Measurements from ENCODE around the gene KCNK4.
"Not testable (repeated sequence)": the region's sequence is repeated elsewhere in the genome, so short reads cannot be mapped to it uniquely, and the experiment has no call there.

Gene KCNK4

GRCh38 chr11:64292460-64293254, 1.6 kb downstream of the KCNK4 start:
- no peak for DNase-seq

DNA sequence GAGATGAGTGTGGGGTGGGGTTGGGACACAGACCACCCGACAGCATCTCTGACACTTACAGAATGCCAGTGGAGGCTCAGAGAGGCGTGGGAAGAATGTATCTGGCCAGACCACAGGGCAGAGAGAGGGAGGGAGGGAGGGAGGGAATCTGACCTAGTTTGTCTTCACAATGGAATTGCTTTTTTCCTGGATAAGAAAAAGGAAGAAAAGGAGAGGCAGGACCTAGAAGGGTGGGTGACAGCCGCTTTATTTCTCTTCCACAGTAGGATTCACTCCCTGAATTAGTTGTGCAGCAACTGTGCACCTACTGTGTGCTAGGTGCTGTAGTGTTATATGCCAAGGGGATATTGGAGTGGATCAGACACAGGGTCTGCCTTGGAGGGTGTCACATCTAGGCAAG, 3.7 kb downstream of the KCNK4 start:
- no peak for DNase-seq

DNA sequence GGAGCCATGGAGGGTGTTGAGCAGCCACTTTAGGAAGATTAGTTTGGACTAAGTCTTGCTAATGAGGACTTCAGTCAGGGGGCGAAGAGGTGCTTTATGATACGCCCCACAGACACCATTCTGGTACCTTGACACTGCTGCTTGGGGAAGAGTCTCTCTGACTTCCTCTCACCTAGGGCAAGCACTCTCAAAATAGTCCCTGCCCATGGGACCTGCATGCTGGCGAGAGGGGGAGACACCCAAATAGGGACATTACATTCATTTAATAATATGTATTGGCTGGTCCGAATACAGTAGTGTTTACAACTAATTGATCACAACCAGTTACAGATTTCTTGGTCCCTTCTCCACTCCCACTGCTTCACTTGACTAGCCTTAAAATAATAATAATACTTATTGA, 4.7 kb downstream of the KCNK4 start:
- DNase-seq = no peak

DNA sequence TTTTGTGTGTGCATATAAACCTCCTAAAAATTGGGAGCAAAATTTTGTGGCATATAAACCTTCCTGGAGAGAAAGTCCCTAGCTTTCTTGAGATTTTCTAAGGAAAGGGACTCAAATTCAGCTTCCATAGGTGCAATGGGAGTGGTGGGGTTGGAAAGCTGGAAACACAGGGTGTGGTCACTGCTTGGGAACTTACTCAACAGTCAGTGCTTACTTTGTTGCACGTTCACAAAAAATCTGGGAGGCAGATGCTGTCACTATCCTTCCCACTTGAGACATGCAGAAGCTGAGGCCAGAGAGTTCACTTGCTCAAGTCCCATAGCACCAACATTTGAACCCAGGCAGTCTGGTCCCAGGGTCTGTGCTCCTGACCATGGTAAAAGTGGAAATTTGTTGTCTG, 5.1 kb downstream of the KCNK4 start:
- DNase-seq = no peak

DNA sequence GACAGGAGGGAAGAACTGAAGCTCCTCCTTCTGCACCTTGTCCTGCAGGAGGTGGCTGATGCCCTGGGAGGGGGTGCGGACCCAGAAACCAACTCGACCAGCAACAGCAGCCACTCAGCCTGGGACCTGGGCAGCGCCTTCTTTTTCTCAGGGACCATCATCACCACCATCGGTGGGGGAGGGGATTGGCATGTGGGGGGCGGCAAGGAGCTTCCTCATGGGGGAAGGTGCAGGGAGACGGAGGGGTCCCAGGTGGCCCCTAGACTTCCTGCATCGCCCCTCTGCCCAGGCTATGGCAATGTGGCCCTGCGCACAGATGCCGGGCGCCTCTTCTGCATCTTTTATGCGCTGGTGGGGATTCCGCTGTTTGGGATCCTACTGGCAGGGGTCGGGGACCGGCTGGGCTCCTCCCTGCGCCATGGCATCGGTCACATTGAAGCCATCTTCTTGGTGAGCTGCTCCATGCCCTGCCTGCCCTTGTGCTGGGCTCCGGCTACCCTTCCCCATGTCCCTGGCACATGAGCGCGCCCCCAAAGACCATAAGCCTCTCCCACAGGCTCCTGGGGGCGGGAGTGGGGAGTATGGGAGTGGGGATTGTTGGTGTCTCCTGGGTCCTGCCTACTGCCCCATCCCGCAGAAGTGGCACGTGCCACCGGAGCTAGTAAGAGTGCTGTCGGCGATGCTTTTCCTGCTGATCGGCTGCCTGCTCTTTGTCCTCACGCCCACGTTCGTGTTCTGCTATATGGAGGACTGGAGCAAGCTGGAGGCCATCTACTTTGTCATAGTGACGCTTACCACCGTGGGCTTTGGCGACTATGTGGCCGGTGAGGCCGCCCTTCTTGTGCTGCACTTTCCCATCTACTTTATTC, 6.0 kb downstream of the KCNK4 start:
- no peak for DNase-seq

- no peak for DNase-seq
These were observed 6.7 kb downstream of the KCNK4 start for GRCh38 chr11:64297699-64298358.

DNA sequence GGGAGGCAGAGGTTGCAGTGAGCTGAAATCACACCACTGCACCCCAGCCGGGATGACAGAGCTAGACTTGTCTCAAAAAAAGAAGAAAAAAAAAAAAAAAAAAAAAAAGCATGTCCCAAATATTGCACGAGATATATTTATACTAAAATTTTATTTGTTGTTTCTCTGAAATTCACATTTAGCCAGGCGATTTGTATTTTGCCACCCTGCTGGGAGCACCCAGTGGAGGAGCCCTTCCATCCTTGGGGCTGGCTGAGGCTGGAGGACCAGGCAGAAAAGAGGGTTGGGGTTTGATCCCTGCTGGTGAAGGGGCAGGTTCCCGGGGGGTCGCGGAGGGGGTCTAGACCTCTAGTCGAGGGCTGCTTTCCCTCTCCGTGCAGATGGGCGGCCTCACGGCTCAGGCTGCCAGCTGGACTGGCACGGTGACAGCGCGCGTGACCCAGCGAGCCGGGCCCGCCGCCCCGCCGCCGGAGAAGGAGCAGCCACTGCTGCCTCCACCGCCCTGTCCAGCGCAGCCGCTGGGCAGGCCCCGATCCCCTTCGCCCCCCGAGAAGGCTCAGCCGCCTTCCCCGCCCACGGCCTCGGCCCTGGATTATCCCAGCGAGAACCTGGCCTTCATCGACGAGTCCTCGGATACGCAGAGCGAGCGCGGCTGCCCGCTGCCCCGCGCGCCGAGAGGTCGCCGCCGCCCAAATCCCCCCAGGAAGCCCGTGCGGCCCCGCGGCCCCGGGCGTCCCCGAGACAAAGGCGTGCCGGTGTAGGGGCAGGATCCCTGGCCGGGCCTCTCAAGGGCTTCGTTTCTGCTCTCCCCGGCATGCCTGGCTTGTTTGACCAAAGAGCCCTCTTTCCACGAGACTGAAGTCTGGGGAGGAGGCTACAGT, 8.1 kb downstream of the KCNK4 start:
- no peak for DNase-seq

DNA sequence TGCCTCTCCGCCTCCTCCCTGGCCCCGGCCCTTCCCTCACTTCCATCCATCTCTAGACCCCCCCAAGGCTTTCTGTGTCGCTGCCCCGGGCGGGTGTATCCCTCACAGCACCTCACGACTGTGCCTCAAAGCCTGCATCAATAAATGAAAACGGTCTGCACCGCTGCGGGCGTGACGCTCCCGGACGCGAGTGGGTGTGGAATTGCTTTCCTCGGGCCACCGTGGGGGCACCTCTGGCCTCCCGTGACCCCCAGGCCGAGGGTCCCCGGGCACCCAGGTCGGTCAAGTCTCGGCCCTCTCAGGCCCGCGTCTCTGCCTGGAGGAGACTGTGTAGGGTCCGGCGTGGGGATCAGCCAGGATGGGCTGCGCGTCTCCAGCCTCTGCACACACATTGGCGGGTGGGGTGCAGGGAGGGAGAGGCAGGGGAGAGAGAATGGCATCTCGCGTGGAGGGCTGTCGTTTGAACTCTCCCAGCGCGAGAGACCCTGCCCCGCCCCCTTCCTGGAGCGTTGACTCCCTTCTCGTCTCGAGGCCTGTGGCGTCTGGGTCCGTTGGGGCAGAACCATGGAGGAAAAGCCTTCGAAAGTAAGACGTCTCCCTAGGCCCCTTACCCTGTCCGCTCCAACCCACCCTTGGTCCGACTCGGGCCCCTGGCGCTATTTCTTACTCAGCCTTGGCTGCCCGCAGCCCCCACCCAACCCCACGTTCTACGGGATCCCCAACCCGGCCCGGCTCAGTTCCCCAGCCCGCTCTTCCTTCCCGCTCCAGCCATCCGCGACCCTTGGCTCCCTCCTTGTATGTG, 8.9 kb downstream of the KCNK4 start, which contains the start of gene CATSPERZ:
TSS of gene CATSPERZ (plus strand) at position 512 of the 802 bp plus-strand sequence. CDS start at position 565, 53 bp downstream.
- no peak for DNase-seq

- no peak for DNase-seq
These were observed 12.3 kb downstream of the KCNK4 start for GRCh38 chr11:64303109-64304031.

GRCh38 chr11:64304032-64304315, 12.9 kb downstream of the KCNK4 start:
- DNase-seq = no peak

- peak; percentile 96 for DNase-seq
These were observed 13.4 kb downstream of the KCNK4 start for GRCh38 chr11:64304316-64305072.

DNA sequence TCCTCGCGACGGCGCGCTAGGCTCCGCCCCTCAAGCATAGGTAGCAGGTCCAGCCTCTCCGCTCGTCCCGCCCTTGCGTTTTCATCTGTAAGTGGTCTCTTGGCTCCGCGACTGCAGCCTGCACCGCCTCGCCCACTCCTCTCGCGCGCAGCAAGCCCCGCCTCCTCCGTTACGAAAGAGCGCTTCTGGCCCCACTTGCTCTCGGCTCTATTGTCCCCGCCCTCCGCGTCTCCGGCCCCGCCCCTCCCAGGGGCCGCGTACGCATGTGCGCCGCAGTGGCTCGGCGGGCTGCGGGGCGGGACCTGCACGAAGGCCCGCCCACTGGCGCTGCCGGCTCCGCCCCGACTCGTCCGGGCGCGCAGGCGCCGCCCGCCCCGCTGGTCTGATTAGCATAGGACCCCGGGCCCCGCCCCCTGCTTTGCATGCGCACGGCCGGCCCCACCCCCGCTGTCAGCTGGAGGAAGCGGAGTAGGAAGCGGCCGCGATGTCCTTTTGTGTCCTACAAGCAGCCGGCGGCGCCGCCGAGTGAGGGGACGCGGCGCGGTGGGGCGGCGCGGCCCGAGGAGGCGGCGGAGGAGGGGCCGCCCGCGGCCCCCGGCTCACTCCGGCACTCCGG, 14.1 kb downstream of the KCNK4 start, which contains the start of gene ESRRA:
TSS of gene ESRRA (plus strand) at position 450 of the 616 bp plus-strand sequence. CDS start 1,656 bp downstream, outside the sequence.
- peak; percentile 100 for DNase-seq

GRCh38 chr11:64305691-64306562, 14.8 kb downstream of the KCNK4 start:
- peak; percentile 88 for DNase-seq

DNA sequence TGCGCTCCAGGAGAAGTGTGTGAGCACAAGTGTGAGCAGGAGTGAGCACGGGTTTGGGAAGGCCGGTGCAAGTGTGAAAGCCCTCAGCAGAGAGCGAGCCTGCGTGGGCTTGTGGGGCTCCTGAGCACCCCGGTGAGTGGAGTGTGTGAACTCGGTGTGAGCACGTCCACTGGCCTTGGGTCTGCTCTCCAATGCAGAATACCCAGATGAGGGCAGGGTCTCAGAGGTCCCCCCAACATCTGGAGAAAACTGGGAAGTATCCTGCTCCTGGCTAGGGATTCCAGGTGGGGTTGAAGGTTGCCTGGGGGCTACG, 15.4 kb downstream of the KCNK4 start:
- DNase-seq = no peak

- DNase-seq = no peak
These were observed 15.9 kb downstream of the KCNK4 start for GRCh38 chr11:64306876-64307622.

- DNase-seq = not testable (repeated sequence)
These were observed 16.7 kb downstream of the KCNK4 start for GRCh38 chr11:64307795-64308194.

DNA sequence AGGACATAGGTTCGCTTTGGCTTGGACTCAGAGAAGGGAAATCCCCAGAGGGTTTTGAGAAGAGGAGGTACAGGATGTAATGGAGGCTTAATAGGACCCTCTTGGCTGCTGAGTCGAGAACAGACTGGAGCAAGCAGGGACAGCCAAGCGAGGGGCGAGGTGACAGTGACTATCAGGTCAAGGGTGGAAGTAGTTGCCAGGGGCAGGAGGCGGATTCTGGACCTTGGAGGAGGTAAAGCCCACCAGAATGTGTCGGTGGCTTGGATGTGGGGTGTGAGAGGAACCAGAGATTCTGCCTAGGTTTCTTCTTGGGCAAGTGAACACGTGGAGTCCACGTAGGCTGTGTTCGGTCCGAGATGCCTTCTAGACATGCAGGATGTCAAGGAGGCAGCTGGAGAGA, 21.8 kb downstream of the KCNK4 start:
- DNase-seq = no peak
